ENCODE results near the gene INHBE. TPM values are rescaled to one million over a fixed set of nuclear protein-coding genes. Genes with fewer than 3 reads are reported as not detected.

Gene INHBE
- total and polyA plus RNA-seq, 12 donors = 0.01 to 1.2 (median 0.38) TPM; not detected in 5

DNA sequence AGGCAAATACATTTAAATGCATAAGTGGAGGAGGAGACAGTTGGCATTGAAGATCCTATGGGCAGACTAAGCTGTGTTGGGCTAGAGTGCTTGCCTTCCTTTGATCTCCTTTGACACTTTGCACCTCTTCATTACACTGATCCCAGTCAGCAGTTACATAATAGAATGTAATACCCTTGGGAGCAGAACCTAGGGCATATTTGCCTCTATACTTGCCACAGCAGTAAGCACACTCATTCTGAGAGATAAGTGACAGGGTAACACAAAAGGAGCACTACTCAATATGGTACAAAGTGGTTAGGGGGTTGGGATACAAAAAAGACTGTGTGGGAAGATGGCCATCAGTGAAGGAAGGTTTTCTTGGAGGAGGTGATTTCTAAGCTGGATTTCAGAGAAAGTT lies 41.7 kb downstream of the INHBE start:
- DNase-seq (no peak), ATAC-seq (no peak)
- peaks cover 4 to 89% (median 41%) of the 10 kb centered on the region in 9 donors for H3K36me3 ChIP-seq
- no peaks in the 10 kb centered on the region for H3K9me3 ChIP-seq
- no peak overlapping the region for H3K27ac ChIP-seq
- H3K4me3 ChIP-seq = no peak overlapping the region
- no peaks in the 10 kb centered on the region for H3K27me3 ChIP-seq
- H3K4me1 ChIP-seq = no peaks in the 10 kb centered on the region
- intact Hi-C loops (cut with DNase I) = no loop called here
- TF ChIP-seq, protein P1, sequence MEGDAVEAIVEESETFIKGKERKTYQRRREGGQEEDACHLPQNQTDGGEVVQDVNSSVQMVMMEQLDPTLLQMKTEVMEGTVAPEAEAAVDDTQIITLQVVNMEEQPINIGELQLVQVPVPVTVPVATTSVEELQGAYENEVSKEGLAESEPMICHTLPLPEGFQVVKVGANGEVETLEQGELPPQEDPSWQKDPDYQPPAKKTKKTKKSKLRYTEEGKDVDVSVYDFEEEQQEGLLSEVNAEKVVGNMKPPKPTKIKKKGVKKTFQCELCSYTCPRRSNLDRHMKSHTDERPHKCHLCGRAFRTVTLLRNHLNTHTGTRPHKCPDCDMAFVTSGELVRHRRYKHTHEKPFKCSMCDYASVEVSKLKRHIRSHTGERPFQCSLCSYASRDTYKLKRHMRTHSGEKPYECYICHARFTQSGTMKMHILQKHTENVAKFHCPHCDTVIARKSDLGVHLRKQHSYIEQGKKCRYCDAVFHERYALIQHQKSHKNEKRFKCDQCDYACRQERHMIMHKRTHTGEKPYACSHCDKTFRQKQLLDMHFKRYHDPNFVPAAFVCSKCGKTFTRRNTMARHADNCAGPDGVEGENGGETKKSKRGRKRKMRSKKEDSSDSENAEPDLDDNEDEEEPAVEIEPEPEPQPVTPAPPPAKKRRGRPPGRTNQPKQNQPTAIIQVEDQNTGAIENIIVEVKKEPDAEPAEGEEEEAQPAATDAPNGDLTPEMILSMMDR (IDR thresholded peaks at IDR 0.05) = no peak

DNA sequence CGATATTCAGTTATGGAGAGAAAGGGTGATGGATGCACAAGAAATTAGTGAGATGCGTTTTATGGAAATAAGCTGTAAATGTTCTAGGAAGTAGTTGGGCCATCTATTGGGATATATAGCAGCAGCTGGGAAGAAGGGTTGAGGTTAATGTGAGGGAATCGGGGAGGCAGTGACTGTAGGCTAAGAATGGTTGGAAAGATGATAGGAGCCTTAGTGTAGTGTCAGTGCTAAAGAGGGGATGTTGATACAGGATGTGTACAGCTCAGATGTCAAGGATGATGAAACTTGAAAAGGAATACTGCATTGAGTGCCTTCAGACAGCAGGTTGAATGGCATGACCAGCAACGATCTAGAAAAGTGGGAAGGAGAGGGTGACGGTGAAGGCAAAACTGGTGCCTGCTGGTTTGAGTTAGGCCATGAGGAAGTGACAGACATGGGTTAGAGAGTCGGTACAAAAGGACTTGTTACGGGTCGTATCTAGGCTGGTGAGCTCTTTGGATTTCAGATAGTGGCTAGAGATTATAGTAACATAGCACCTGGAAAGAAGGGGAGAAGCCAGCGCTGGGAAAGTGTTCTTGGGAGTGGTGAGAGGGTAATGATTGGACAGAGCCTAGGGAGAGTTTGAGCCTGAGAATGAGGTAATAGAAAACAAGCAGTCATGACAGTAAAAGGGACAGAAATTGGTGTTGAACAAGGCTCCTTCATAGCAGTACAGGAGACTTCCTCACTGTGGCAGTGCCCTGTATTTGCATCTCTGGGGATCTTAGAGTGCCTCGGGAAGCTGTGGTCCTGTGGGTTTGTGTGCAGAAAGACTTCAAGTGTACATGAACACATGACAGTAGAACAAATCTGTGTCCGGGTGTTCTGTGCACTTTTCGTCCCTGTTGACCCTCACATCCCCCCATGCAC lies 42.4 kb downstream of the INHBE start:
- intact Hi-C loops (cut with DNase I) = no loop called here
- no peaks in the 10 kb centered on the region for H3K4me1 ChIP-seq
- 92 to 96% methylated on average over 12 of the region's 12 CpGs for WGBS, 2 donors
- ATAC-seq (no peak), DNase-seq (no peak)
- TF ChIP-seq, protein P1 (IDR thresholded peaks at IDR 0.05) = no peak
- peaks cover 4 to 89% (median 45%) of the 10 kb centered on the region in 9 donors for H3K36me3 ChIP-seq
- H3K9me3 ChIP-seq = no peaks in the 10 kb centered on the region
- H3K4me3 ChIP-seq = no peak overlapping the region
- H3K27ac ChIP-seq = no peak overlapping the region
- H3K27me3 ChIP-seq = no peaks in the 10 kb centered on the region

DNA sequence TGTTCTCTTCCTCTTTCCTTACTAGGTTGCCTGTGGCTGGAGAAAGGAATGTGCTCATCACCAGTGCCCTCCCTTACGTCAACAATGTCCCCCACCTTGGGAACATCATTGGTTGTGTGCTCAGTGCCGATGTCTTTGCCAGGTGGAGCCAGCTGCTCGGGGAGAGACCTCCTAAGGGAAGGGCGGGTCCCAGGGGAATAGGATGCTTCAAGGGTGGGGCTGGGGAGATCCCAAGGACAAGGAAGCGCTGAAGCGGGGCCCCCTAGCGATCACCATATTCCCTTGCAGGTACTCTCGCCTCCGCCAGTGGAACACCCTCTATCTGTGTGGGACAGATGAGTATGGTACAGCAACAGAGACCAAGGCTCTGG lies 43.0 kb downstream of the INHBE start:
- Histone ChIP-seq H3K27ac (no peak overlapping the region), H3K36me3 (peaks cover 4 to 91% (median 50%) of the 10 kb centered on the region in 9 donors), H3K4me1 (no peaks in the 10 kb centered on the region), H3K9me3 (no peaks in the 10 kb centered on the region), H3K4me3 (no peak overlapping the region), H3K27me3 (no peaks in the 10 kb centered on the region)
- WGBS, 2 donors = 84 to 86% methylated on average over 9 of the region's 9 CpGs
- DNase-seq (no peak), ATAC-seq (no peak)
- TF ChIP-seq, protein P1 (IDR thresholded peaks at IDR 0.05) = no peak
- intact Hi-C loops (cut with DNase I) = no loop called here

DNA sequence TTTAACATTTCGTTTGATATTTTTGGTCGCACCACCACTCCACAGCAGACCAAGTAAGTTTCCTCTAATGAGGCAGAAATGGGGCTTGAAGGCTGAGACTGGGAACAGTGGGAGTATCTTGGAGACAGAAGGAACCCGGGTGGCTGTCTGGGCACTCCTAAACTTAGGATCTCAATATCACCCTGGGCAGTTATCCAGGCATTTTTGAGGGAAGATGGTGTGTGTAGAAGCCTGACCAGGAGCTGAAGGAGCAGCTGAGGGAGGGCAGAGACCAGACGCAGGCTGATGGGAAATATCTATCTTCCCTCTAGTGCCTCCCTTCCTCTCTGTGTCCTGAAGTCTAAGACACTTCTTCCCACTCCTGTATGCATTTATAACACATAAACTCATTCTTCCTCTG lies 43.5 kb downstream of the INHBE start:
- no peaks in the 10 kb centered on the region for H3K27me3 ChIP-seq
- H3K36me3 ChIP-seq = peaks cover 4 to 95% (median 55%) of the 10 kb centered on the region in 9 donors
- intact Hi-C loops (cut with DNase I) = no loop called here
- 93 to 95% methylated on average over 4 of the region's 4 CpGs for WGBS, 2 donors
- no peak overlapping the region for H3K4me3 ChIP-seq
- H3K27ac ChIP-seq = no peak overlapping the region
- H3K4me1 ChIP-seq = no peaks in the 10 kb centered on the region
- H3K9me3 ChIP-seq = no peaks in the 10 kb centered on the region
- TF ChIP-seq, protein P1 (IDR thresholded peaks at IDR 0.05) = no peak
- DNase-seq = no peak
- ATAC-seq = no peak
